Stomach (tissue), 9 donors: ENCODE measurements around the gene ADAM15. TPM values are rescaled to one million over a fixed set of nuclear protein-coding genes. Genes with fewer than 3 reads are reported as not detected.

Source experiments
- DNase-seq, 2 donors: peaks; one replicate each; pipeline versions ENCODE4 v3.0.0 to v3.0.0-alpha.2; 2013 to 2019
- H3K27ac ChIP-seq, 5 donors: fragments of 200-600 bp in 4 of 5; sonication (generic) in 4 of 5; one replicate each; pipeline ENCODE4 v1.5.1; 2013 to 2019; ENCODE audit warnings: mild to moderate bottlenecking in 1 of 5, moderate library complexity in 1 of 5
- H3K27me3 ChIP-seq, 3 donors: fragments of 200-600 bp; sonication (generic); one replicate each; pipeline ENCODE4 v1.5.1; 2017 to 2019; ENCODE audit warnings: mixed run types in 1 of 3
- H3K36me3 ChIP-seq, 4 donors: fragments of 200-600 bp; sonication (generic); 1 replicate in 3 of 4; 2 replicates in 1 of 4; pipeline ENCODE4 v1.5.1; 2016 to 2019
- H3K4me1 ChIP-seq, 4 donors: fragments of 200-600 bp; sonication (generic); one replicate each; pipeline ENCODE4 v1.5.1; 2016 to 2019
- H3K4me3 ChIP-seq, 4 donors: fragments of 200-600 bp; sonication (generic) in 3 of 4; one replicate each; pipeline ENCODE4 v1.5.1; 2016 to 2019; ENCODE audit warnings: mild to moderate bottlenecking in 1 of 4
- H3K9me3 ChIP-seq, 4 donors: fragments of 200-600 bp; sonication (generic); one replicate each; pipeline ENCODE4 v1.5.1; 2016 to 2019
- EP300 ChIP-seq: sonication (generic); formaldehyde crosslinking; IDR thresholded peaks from one replicate; pipeline ENCODE4 v1.6.1; 2017; ENCODE audit warnings: antibody characterized with exemption
- POLR2A ChIP-seq, 4 donors: fragments of 450-650 bp; IDR thresholded peaks; one replicate each; pipeline ENCODE4 v1.6.1; 2016; ENCODE audit warnings: antibody characterized with exemption in 4 of 4, control low read depth in 2 of 4, mild to moderate bottlenecking in 1 of 4, moderate library complexity in 1 of 4
- POLR2AphosphoS5 ChIP-seq, 3 donors: sonication (generic); formaldehyde crosslinking; IDR thresholded peaks; one replicate each; pipeline ENCODE4 v1.6.1; 2016; ENCODE audit warnings: antibody characterized with exemption in 3 of 3
- WGBS, 5 donors: extraction: QIAGEN DNeasy Blood & Tissue Kit in 3 of 5; methylation state at CpG; one replicate each; pipeline versions ENCODE4 v1.1.5 to v1.1.7; 2013 to 2018; 5-methylcytosine and 5-hydroxymethylcytosine counted together
- intact Hi-C: fragments of 100-400 bp; cut with DNase I; formaldehyde crosslinking; loops from one replicate; pipeline ENCODE4 v1.15.1; 2023; ENCODE audit warnings: low total_unique reads
- polyA plus RNA-seq, 3 donors: library from polyadenylated mRNA; stranded (reverse); fragments of 200-250 nt; gene quantifications; one replicate each; pipeline ENCODE4 v1.2.3, GENCODE V29; 2013
- total RNA-seq, 5 donors: library from RNA; depleted of rRNA; stranded (reverse); fragments of >200 nt; gene quantifications; one replicate each; pipeline versions ENCODE4 v1.1.0 to v1.2.3, GENCODE V29; 2014 to 2016
- TF ChIP-seq, protein P1 (sequence below), 7 experiments: fragments of 450-650 bp in 4 of 7; fragments of 200-600 bp in 3 of 7; sonication (generic) in 3 of 7; IDR thresholded peaks; one replicate each; pipeline ENCODE4 v1.5.1; 2016 to 2019; ENCODE audit warnings: antibody characterized with exemption in 7 of 7, control low read depth in 2 of 7, mild to moderate bottlenecking in 1 of 7
- donor health status: healthy with polysubstance abuse.
- donor health status: Bipolar disorder and iron deficiency.
- donor health status: healthy.

The ADAM15 gene
- total and polyA plus RNA-seq, 8 donors, result 56.2 to 335 (median 154) TPM

DNA sequence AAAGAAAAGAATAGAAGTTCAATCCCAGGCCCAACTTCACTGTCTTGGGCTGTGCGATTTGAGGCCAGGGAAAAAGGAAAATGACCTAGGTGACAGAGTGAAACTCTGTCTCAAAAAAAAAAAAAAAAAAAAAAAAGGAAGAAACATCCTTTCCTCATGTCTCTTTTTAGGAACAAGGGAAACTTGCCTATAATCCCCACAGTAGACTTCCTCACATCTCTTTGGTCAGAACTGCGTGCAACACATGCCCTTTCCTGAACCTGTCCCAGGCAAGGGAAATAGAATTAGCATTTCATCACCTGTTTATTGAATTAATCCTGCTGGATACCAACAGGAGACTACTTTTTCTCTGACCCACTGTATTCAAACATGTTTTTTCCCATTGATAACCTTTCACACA, 15.2 kb upstream of the ADAM15 start:
- WGBS, 5 donors, result 83 to 89% (median 87%) methylated on average over 2 of the region's 2 CpGs
- Histone ChIP-seq H3K36me3 (no peaks in the 10 kb centered on the region), H3K4me3 (no peak overlapping the region), H3K27ac (no peak overlapping the region), H3K4me1 (peaks cover 12 to 16% (median 12%) of the 10 kb centered on the region in 4 donors), H3K27me3 (no peaks in the 10 kb centered on the region), H3K9me3 (no peaks in the 10 kb centered on the region)
- intact Hi-C loops, result no loop called here
- TF ChIP-seq EP300 (no peak), POLR2A (IDR thresholded peaks at IDR 0.05) (no peak), POLR2AphosphoS5 (IDR thresholded peaks at IDR 0.05) (no peak)
- TF ChIP-seq, protein P1, sequence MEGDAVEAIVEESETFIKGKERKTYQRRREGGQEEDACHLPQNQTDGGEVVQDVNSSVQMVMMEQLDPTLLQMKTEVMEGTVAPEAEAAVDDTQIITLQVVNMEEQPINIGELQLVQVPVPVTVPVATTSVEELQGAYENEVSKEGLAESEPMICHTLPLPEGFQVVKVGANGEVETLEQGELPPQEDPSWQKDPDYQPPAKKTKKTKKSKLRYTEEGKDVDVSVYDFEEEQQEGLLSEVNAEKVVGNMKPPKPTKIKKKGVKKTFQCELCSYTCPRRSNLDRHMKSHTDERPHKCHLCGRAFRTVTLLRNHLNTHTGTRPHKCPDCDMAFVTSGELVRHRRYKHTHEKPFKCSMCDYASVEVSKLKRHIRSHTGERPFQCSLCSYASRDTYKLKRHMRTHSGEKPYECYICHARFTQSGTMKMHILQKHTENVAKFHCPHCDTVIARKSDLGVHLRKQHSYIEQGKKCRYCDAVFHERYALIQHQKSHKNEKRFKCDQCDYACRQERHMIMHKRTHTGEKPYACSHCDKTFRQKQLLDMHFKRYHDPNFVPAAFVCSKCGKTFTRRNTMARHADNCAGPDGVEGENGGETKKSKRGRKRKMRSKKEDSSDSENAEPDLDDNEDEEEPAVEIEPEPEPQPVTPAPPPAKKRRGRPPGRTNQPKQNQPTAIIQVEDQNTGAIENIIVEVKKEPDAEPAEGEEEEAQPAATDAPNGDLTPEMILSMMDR (IDR thresholded peaks at IDR 0.05), result no peak
- no peak for DNase-seq

DNA sequence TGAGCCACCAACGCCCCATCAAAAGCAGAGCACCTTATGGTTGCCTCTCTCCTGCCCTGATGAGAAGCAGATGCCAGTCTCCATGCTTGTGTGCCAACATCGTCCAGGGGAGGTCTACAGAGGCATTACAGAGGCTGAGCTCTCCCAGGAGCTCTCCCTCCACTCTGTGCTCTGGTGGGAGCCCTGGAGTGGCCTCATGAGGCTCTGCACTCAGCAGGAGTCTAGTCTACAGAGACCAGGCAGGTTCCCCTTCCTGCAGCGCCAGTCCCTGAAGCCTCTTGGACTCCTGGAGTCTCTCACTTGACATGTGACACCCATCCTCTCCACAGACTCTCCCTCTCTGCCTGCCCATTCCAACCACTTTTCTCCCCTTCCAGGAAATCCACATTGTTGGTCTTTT, 14.1 kb upstream of the ADAM15 start:
- TF ChIP-seq, protein P1 (IDR thresholded peaks at IDR 0.05), result no peak
- no peak for TF ChIP-seq POLR2AphosphoS5 (IDR thresholded peaks at IDR 0.05)

DNA sequence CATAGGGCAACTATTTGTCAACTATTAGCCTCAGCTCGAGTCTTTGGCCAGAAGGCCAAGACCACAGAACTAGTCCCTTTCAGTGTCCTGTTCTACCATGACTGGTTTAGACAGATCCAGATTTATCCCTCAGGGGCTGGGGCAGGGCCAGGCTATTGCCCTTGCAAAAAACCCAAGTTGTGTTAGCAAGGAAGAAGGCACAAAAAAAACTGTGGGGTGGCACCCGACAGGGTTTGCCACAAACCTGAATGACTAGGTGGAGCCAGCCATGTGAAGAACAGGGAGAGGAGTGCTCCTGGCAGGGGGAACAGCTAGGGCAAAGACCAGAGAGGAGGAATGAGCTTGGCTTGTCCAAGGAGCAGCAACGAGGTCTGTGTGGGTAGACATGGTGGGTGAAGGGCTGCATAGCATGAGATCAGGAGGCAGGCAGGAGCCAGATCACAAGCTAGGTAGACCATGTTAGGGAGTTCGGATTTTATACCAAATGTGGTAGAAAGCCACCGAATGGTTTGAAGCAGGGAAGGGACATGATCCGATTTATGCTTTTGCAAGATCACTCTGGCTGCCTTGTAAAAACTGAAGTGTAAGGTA, 13.2 kb upstream of the ADAM15 start:
- DNase-seq, result no peak

More for the DNA sequence above, 14.1 kb upstream of the ADAM15 start:
- intact Hi-C loops, result no loop called here
- H3K27ac ChIP-seq, result no peak overlapping the region
- H3K36me3 ChIP-seq, result no peaks in the 10 kb centered on the region
- H3K4me1 ChIP-seq, result peaks cover 12 to 16% (median 12%) of the 10 kb centered on the region in 4 donors
- 87 to 96% (median 94%) methylated on average over 3 of the region's 3 CpGs for WGBS, 5 donors
- H3K4me3 ChIP-seq, result no peak overlapping the region
- H3K9me3 ChIP-seq, result no peaks in the 10 kb centered on the region
- H3K27me3 ChIP-seq, result no peaks in the 10 kb centered on the region
- DNase-seq, result no peak

DNA sequence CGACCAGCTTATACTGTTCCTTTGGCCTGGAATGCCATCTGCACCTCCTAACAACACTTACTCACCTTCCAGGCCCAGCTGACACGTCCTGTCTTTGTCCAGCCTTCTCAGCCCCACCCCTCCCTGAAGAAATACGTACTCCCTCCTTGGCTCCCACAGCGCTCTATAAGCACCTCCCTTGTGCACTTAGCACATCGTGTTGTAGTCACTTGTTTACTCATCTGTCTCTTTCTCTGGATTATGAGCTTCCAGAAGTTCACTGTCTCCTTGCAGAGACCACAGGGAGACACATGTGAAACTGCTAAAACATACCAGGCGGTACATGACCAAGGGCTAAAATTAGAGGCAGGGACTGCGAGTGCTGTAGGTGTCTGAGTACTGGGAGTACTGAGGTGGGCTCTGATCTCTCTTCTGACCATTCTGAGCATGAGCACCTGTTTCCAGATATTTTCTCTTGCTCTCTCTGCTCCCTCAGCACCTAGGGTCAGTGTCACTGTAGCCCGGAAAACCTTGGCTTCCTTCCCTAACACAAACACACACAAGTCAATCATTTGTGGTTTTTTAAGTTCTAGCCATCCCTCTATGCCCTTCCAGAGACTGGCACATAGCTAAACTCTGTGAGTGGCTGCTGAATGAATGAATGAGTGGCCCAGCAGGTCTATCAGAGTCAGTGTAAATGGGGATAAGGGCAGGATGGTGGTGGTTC, 12.4 kb upstream of the ADAM15 start:
- peak; percentile 61 to 66 for DNase-seq
- TF ChIP-seq EP300, result no peak
- peak in 2 of 3 donors; percentile 8 to 58 for TF ChIP-seq POLR2AphosphoS5 (IDR thresholded peaks at IDR 0.05)
- no peaks in the 10 kb centered on the region for H3K9me3 ChIP-seq
- no peaks in the 10 kb centered on the region for H3K36me3 ChIP-seq
- no peak overlapping the region for H3K4me3 ChIP-seq
- intact Hi-C loops, result no loop called here
- WGBS, 5 donors, result 22 to 32% (median 24%) methylated on average over 8 of the region's 8 CpGs
- peak overlapping the region in 3 of 5 donors; percentile 45 to 59 (median 48) for H3K27ac ChIP-seq
- H3K27me3 ChIP-seq, result no peaks in the 10 kb centered on the region
- H3K4me1 ChIP-seq, result peaks cover 12 to 26% (median 20%) of the 10 kb centered on the region in 4 donors

More for the DNA sequence above, 13.2 kb upstream of the ADAM15 start:
- H3K4me1 ChIP-seq, result peaks cover 12 to 18% (median 15%) of the 10 kb centered on the region in 4 donors
- H3K4me3 ChIP-seq, result no peak overlapping the region
- 70 to 80% (median 75%) methylated on average over 6 of the region's 6 CpGs for WGBS, 5 donors
- H3K9me3 ChIP-seq, result no peaks in the 10 kb centered on the region
- H3K27ac ChIP-seq, result peak overlapping the region in 2 of 5 donors; percentile 45 to 59
- no peaks in the 10 kb centered on the region for H3K36me3 ChIP-seq
- no peak for TF ChIP-seq EP300
- TF ChIP-seq POLR2AphosphoS5 (IDR thresholded peaks at IDR 0.05), result no peak
- TF ChIP-seq, protein P1 (IDR thresholded peaks at IDR 0.05), result no peak
- no peak for TF ChIP-seq POLR2A (IDR thresholded peaks at IDR 0.05)
- intact Hi-C loops, result no loop called here
- no peaks in the 10 kb centered on the region for H3K27me3 ChIP-seq

DNA sequence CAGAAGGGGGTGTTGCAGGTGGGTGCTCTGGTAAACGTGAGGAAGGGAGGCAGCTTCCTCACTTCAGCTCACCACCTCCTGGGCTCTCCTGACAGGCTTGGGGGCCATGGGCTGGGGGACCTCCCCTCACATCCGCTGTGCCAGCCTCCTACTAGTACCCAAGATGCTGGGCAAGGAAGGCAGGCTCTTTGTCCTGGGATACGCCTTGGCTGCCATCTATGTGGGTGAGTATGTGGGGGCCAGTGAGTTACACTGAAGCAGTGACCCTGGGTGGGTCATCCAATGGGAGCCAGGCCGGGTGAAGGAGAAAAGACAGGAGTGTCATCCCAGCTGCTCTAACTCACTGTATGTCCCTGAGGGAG, 11.8 kb upstream of the ADAM15 start:
- H3K36me3 ChIP-seq, result no peaks in the 10 kb centered on the region
- TF ChIP-seq POLR2A (IDR thresholded peaks at IDR 0.05), result no peak
- TF ChIP-seq POLR2AphosphoS5 (IDR thresholded peaks at IDR 0.05), result no peak
- TF ChIP-seq, protein P1 (IDR thresholded peaks at IDR 0.05), result no peak
- no peak for TF ChIP-seq EP300
- H3K4me3 ChIP-seq, result no peak overlapping the region
- H3K27ac ChIP-seq, result peak overlapping the region in 2 of 5 donors; percentile 45 to 59
- peaks cover 16 to 31% (median 25%) of the 10 kb centered on the region in 4 donors for H3K4me1 ChIP-seq
- H3K27me3 ChIP-seq, result no peaks in the 10 kb centered on the region
- DNase-seq, result no peak
- no peaks in the 10 kb centered on the region for H3K9me3 ChIP-seq
- 70 to 84% (median 76%) methylated on average over 3 to 4 of the region's 4 CpGs for WGBS, 5 donors
- intact Hi-C loops, result no loop called here
